HepG2 (cell line): ENCODE results near the gene RNF182. TPM values are rescaled to one million over a fixed set of nuclear protein-coding genes. Genes with fewer than 3 reads are reported as not detected.
"Not testable (repeated sequence)": the region's sequence is repeated elsewhere in the genome, so short reads cannot be mapped to it uniquely, and the experiment has no call there.

Experiments used
- ATAC-seq: fragments of 200-7000 bp; cut with Tn5 transposase; 3 replicates; pipeline ENCODE4 v1.9.1; 2020; ENCODE audit warnings: mild to moderate bottlenecking, moderate library complexity
- BruUV-seq: library from RNA; stranded (reverse); fragments of 400-500 nt; replicated peaks from 2 replicates; lab custom pipeline; 2021; lab: Mats Ljungman, UMichigan
- CTCF ChIA-PET: fragments of 300-600 bp; formaldehyde crosslinking; extraction: SDS; loops from one replicate; lab custom pipeline; 2021; ENCODE audit warnings: low total read pairs, inconsistent platforms, low intra/inter-chr PET ratio; lab: Yijun Ruan, JAX
- POLR2A ChIA-PET: fragments of 350-600 bp; sonication (Branson Sonifier 250); formaldehyde crosslinking; loops from one replicate; lab custom pipeline; 2020; ENCODE audit warnings: antibody characterized with exemption, inconsistent platforms; lab: Yijun Ruan, JAX
- DNase-seq: peaks from one replicate; pipeline ENCODE4 v3.0.0-alpha.2; 2015; ENCODE audit warnings: low spot score
- FAIRE-seq: peaks from 3 replicates; lab custom pipeline; 2011; peaks lifted over from hg19 to GRCh38; lab: Jason Lieb, UNC
- H2AFZ ChIP-seq: one replicate; pipeline ENCODE4 v1.6.1; 2011; ENCODE audit warnings: low read length, inconsistent platforms
- H3K27ac ChIP-seq: fragments of 300-600 bp; 3 replicates; pipeline ENCODE4 v1.8.0; 2011; ENCODE audit warnings: mixed run types, mild to moderate bottlenecking, mixed read lengths, low read length, inconsistent platforms; ENCODE audit not compliant: insufficient read depth; ENCODE audit errors: extremely low read length
- H3K27me3 ChIP-seq, 2 experiments: fragments of 200-600 bp in 1 of 2; 2 replicates in 1 of 2; 3 replicates in 1 of 2; pipeline versions ENCODE4 v1.6.0 to v1.8.0; 2011; ENCODE audit warnings: low read length in 2 of 2, mild to moderate bottlenecking in 2 of 2, moderate library complexity in 2 of 2, inconsistent platforms in 1 of 2; ENCODE audit not compliant: insufficient read depth in 2 of 2, control insufficient read depth in 1 of 2
- H3K36me3 ChIP-seq, 2 experiments: fragments of 200-600 bp in 1 of 2; replicated peaks in 1 of 2; 2 replicates in 1 of 2; 3 replicates in 1 of 2; pipeline versions ENCODE4 v1.5.1 to v1.8.0; 2011; ENCODE audit warnings: low read length in 2 of 2, inconsistent platforms in 1 of 2; ENCODE audit not compliant: insufficient read depth in 2 of 2, control insufficient read depth in 1 of 2
- H3K4me1 ChIP-seq: 2 replicates; pipeline ENCODE4 v1.5.1; 2012; ENCODE audit warnings: low read length, inconsistent platforms; ENCODE audit not compliant: insufficient read depth
- H3K4me2 ChIP-seq: 2 replicates; pipeline ENCODE4 v1.6.0; 2011; ENCODE audit warnings: low read depth, low read length, inconsistent platforms
- H3K4me3 ChIP-seq, 3 experiments: fragments of 200-600 bp in 1 of 3; sonication (generic), shearing (Covaris generic) in 1 of 3; replicated peaks in 1 of 3; 2 replicates each; pipeline ENCODE4 v1.5.1; 2011 to 2016; ENCODE audit warnings: low read length in 3 of 3, inconsistent platforms in 2 of 3, low read depth in 2 of 3, mild to moderate bottlenecking in 2 of 3, control low read depth in 1 of 3, mixed read lengths in 1 of 3; ENCODE audit not compliant: insufficient read depth in 1 of 3
- H3K79me2 ChIP-seq: one replicate; pipeline ENCODE4 v1.6.1; 2011; ENCODE audit warnings: low read length, inconsistent platforms; ENCODE audit not compliant: insufficient read depth
- H3K9ac ChIP-seq: 2 replicates; pipeline ENCODE4 v1.6.0; 2011; ENCODE audit warnings: mild to moderate bottlenecking, low read depth, low read length, inconsistent platforms; ENCODE audit not compliant: insufficient read depth
- H3K9me3 ChIP-seq: 2 replicates; pipeline ENCODE4 v1.5.1; 2012; ENCODE audit warnings: mild to moderate bottlenecking, low read length
- H4K20me1 ChIP-seq: 2 replicates; pipeline ENCODE4 v1.6.0; 2011; ENCODE audit warnings: inconsistent platforms, mild to moderate bottlenecking, low read length, moderate library complexity; ENCODE audit not compliant: insufficient read depth
- CHCHD3 ChIP-seq: sonication (generic); formaldehyde crosslinking; IDR thresholded peaks from 2 replicates; pipeline ENCODE4 v1.8.0; 2022; ENCODE audit warnings: mild to moderate bottlenecking, missing genetic modification reagents, moderate library complexity
- HOXA7 ChIP-seq: sonication (generic); formaldehyde crosslinking; IDR thresholded peaks from 2 replicates; pipeline ENCODE4 v1.8.1; 2022; ENCODE audit warnings: mild to moderate bottlenecking, missing genetic modification reagents, moderate library complexity
- SSRP1 ChIP-seq: IDR thresholded peaks from 2 replicates; pipeline ENCODE4 v1.6.1; 2016; ENCODE audit warnings: control low read depth
- ZBTB33 ChIP-seq: sonication (generic); formaldehyde crosslinking; IDR thresholded peaks from 2 replicates; pipeline ENCODE4 v1.4.0; 2020; ENCODE audit warnings: missing genetic modification reagents
- ZNF234 ChIP-seq: sonication (generic); formaldehyde crosslinking; conservative IDR thresholded peaks from 2 replicates; pipeline ENCODE4 v1.5.1; 2020; ENCODE audit warnings: mild to moderate bottlenecking, missing genetic modification reagents
- ZNF33B ChIP-seq: sonication (generic); formaldehyde crosslinking; IDR thresholded peaks from 2 replicates; pipeline ENCODE4 v1.5.1; 2020; ENCODE audit warnings: mild to moderate bottlenecking, missing genetic modification reagents
- ZNF451 ChIP-seq: sonication (generic); formaldehyde crosslinking; IDR thresholded peaks from 2 replicates; pipeline ENCODE4 v1.5.0; 2020; ENCODE audit warnings: mild to moderate bottlenecking, missing genetic modification reagents
- ZNF670 ChIP-seq: sonication (generic); formaldehyde crosslinking; IDR thresholded peaks from 2 replicates; pipeline ENCODE4 v1.8.0; 2022; ENCODE audit warnings: mild to moderate bottlenecking, missing genetic modification reagents, borderline replicate concordance
- ZNF704 ChIP-seq: sonication (generic); formaldehyde crosslinking; IDR thresholded peaks from 2 replicates; pipeline ENCODE4 v1.8.1; 2023; ENCODE audit warnings: mild to moderate bottlenecking, inconsistent platforms, moderate library complexity, missing genetic modification reagents, borderline replicate concordance
- ZNF784 ChIP-seq: sonication (generic); formaldehyde crosslinking; IDR thresholded peaks from 2 replicates; pipeline ENCODE4 v1.5.1; 2020; ENCODE audit warnings: missing genetic modification reagents, mild to moderate bottlenecking, borderline replicate concordance
- WGBS: methylation state at CpG from one replicate; pipeline ENCODE4 v1.1.6; 2017; ENCODE audit warnings: low lambda C conversion rate; 5-methylcytosine and 5-hydroxymethylcytosine counted together
- in situ Hi-C: cut with HindIII; loops from 2 replicates; pipeline ENCODE4 v1.10.0; 2017; ENCODE audit warnings: low pct_unique_long_range_greater_than_20kb; ENCODE audit not compliant: extremely low pct_ligation_motif_present
- intact Hi-C: fragments of 100-400 bp; cut with micrococcal nuclease; formaldehyde crosslinking; loops from one replicate; pipeline ENCODE4 v1.10.0; 2022; ENCODE audit not compliant: unreplicated experiment
- polyA plus RNA-seq, 8 experiments: library from polyadenylated mRNA; depleted of rRNA in 3 of 8; stranded (reverse) in 7 of 8; unstranded in 1 of 8; fragments of >200 nt; fragmentation: Illumina TruSeq in 4 of 8; extraction: Trizol in 4 of 8; gene quantifications; 2 replicates each; pipeline versions ENCODE4 v1.2.1 to v1.2.3, GENCODE V29; 2011 to 2016; ENCODE audit warnings: low read depth in 4 of 8, missing spikeins in 1 of 8, mixed read lengths in 1 of 8; ENCODE audit not compliant: insufficient read depth in 1 of 8
- total RNA-seq, 5 experiments: library from RNA; depleted of rRNA; stranded (reverse); fragments of >200 nt; fragmentation: Illumina TruSeq; extraction: Trizol; gene quantifications; 2 replicates each; pipeline ENCODE4 v1.2.3, GENCODE V29; 2016; ENCODE audit warnings: low read depth in 1 of 5

Gene RNF182
- total and polyA plus RNA-seq, 2 of the 13 experiments (the other 11 are each of a cell fraction or from before 2014, with no cell fraction given): not detected

- TF ChIP-seq ZBTB33: no peak
These were observed 93.1 kb downstream of the RNF182 start (continued) for GRCh38 chr6:14017626-14018475.

- H2AFZ ChIP-seq, intact Hi-C loops, H3K27ac ChIP-seq, H3K4me3 ChIP-seq, H3K4me1 ChIP-seq, BruUV-seq, H3K9me3 ChIP-seq, in situ Hi-C loops, ATAC-seq, CTCF ChIA-PET, H3K36me3 ChIP-seq, H4K20me1 ChIP-seq, DNase-seq, POLR2A ChIA-PET, H3K79me2 ChIP-seq, H3K9ac ChIP-seq, FAIRE-seq, H3K4me2 ChIP-seq: not testable (repeated sequence)
- WGBS: 41% methylated on average over 6 of the region's 6 CpGs
- peaks cover 0 to 18% of the 10 kb centered on the region in 2 experiments; a peak in 2 of 5 replicates for H3K27me3 ChIP-seq
These were observed 93.8 kb downstream of the RNF182 start for GRCh38 chr6:14018559-14018958.

GRCh38 chr6:14020551-14020950 lies 95.8 kb downstream of the RNF182 start:
- Histone ChIP-seq H3K27ac (no peak overlapping the region), H3K27me3 (peaks cover 6 to 24% of the 10 kb centered on the region in 2 experiments; a peak in 2 of 5 replicates), H3K36me3 (no peaks in the 10 kb centered on the region), H2AFZ (no peak overlapping the region), H3K9ac (no peak overlapping the region), H4K20me1 (no peaks in the 10 kb centered on the region), H3K4me3 (no peak overlapping the region), H3K79me2 (no peaks in the 10 kb centered on the region), H3K4me1 (no peaks in the 10 kb centered on the region), H3K9me3 (no peaks in the 10 kb centered on the region), H3K4me2 (no peak overlapping the region)
- FAIRE-seq: no peak
- ChIA-PET POLR2A (no interaction called here), CTCF (no interaction called here)
- ATAC-seq: no peak
- no peak for DNase-seq
- in situ Hi-C loops (no loop called here), intact Hi-C loops (no loop called here)
- WGBS: 0% methylated on average over 2 of the region's 2 CpGs
- no TSS peak for BruUV-seq
- TF ChIP-seq SSRP1 (CRISPR knock-in tag): no peak
- TF ChIP-seq ZNF704: no peak
- TF ChIP-seq ZNF33B (CRISPR knock-in tag): no peak
- TF ChIP-seq ZNF451: no peak
- no peak for TF ChIP-seq ZNF784 (CRISPR knock-in tag)
- no peak for TF ChIP-seq HOXA7 (CRISPR knock-in tag)
- TF ChIP-seq ZNF234 (CRISPR knock-in tag): no peak
- TF ChIP-seq ZNF670 (CRISPR knock-in tag): no peak
- no peak for TF ChIP-seq CHCHD3 (CRISPR knock-in tag)
